A375 (cell line): ENCODE data around the gene SEMA3B. TPM values are rescaled to one million over a fixed set of nuclear protein-coding genes. Genes with fewer than 3 reads are reported as not detected.

ENCODE experiments used
- small RNA-seq: library from RNA; depleted of rRNA; stranded (forward); fragments of <200 nt; gene quantifications from one replicate; pipeline ENCODE3, GENCODE V24; 2014
- total RNA-seq: library from RNA; depleted of rRNA; stranded (reverse); fragments of >200 nt; shearing (Covaris generic); gene quantifications from 2 replicates; pipeline ENCODE4 v1.2.3, GENCODE V29; 2014; rRNA removed

SEMA3B gene
- total RNA-seq = 237 and 258 TPM in 2 replicates

DNA sequence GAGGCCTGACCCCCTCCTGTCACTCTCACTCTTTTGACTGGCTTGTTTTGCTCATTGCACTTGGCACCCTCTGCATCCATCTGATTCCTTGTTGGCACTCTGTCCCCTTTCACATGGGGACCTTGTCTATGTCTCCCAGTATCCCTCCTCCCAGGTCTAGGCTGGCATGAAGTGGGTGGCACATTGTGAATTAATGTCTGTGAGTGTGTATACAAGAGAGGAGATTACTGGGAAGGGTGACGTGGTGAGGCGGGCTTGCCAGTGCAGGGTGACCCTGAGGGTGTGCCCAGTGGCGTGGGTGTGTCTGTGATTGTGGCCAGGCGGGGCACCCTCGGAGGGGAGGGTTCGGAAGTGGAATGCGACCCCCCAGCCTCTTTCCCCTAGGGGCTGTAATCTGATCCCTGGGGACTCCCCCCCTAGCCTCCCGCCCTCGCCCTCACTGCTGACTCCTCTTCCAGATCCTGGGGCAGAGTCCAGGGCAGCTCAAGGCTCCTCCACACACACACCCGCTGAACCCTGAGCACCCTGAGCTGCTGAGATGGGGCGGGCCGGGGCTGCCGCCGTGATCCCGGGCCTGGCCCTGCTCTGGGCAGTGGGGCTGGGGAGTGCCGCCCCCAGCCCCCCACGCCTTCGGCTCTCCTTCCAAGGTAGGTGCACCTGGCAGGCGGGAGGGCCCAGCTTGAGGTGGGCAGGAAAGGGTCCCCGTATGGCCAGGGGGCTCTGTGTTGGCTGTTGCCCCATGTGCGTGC is at the start of gene SEMA3B:
SEMA3B (plus strand) TSS at position 445 of the 749 bp plus-strand sequence; CDS start at position 539, 94 bp downstream.

DNA sequence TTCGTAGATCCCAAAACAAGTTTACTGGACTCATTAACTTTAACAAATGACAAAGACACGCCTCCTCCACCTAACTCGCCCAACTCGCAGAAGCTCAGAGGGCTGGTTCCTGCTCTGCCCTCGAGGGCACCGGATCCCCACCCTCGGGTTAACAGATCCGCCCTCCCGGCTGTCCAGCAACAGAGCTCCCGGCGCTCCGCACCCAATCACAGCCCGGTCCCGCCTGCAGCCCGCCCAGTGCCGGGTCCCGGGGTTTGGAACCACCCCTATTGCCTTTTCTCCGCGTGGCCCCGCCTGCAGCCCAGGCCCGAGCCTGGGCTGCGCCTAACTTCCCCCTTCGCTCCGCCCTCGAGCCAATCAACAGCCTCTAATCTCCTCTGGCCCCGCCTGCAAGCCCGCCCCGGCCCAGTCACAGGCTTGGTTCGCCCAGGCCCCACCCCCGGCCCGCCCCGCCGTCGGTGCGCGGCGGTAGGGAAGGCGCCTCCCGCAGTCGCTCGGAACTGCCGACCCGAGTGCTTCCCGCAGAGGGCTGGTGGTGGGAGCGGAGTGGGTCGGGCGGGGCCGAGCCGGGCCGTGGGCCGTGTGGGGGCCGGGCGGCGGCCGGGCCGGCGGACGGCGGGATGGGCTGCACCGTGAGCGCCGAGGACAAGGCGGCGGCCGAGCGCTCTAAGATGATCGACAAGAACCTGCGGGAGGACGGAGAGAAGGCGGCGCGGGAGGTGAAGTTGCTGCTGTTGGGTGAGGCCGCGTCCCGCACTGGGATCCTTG is 33.0 kb upstream of the SEMA3B start, which contains the start of gene GNAI2:
GNAI2 (plus strand) TSS at position 489 of the 768 bp plus-strand sequence; CDS start at position 621, 132 bp downstream.

GRCh38 chr3:50278880-50279224 is 9.9 kb downstream of the SEMA3B start, which contains the start of gene LSMEM2:
Gene LSMEM2 (plus strand): TSS chr3:50279087. CDS start chr3:50279114, 27 bp downstream.

GRCh38 chr3:50292159-50293078 is 23.5 kb downstream of the SEMA3B start, which contains the start of gene IFRD2:
Gene IFRD2 (minus strand): TSS chr3:50292429. CDS start chr3:50292274, 155 bp downstream.

DNA sequence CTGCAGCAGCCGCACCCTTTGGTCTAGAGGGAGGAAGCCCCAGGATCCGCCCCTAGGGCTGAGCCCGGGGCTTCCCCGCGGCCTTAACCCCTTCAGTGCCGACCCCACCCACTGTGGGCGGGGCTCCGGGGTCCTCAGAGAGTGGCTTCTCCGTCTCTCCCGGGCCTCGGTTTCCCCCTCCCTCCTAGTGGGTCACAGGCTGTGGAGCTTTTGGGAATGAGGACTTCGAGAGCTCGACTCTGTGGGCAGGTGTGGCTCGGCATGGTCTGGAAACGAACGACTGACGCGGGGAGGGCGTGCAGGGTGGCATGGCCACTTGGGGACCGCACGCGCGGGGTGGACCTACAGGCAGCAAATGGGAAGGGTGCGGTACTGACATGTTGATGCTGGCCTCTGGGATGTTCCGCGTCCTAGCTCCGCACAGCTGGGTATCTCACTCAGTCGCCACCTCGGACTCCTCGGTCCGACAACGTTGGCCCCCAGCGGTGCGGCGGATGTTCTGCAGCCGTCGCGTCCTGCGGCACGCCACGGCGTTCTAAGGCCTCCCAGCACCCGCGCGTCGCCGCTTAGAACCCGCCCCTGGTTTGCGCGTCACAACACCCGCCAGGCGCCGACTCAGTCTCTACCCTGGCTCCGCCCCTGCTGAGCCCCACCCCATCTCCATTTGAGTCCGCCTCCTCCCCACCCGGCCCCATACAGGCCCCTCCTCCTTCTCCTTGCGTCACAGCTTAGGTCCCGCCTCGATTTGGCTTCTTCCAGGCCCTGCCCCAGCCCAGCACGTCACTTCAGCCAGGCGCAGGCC is 30.1 kb downstream of the SEMA3B start, which contains the start of the genes HYAL3 and NAA80:
HYAL3 (minus strand) TSS at position 570 of the 802 bp plus-strand sequence. CDS start 3,803 bp downstream, outside the sequence.
NAA80 (minus strand) TSS at position 570 of the 802 bp plus-strand sequence. CDS start 1,942 bp downstream, outside the sequence.

GRCh38 chr3:50303013-50303815 is 34.3 kb downstream of the SEMA3B start, which contains the start of gene HYAL1:
Gene HYAL1 (minus strand): TSS chr3:50303574. CDS start chr3:50302956, 618 bp downstream.

GRCh38 chr3:50322386-50323091 is 53.6 kb downstream of the SEMA3B start, which contains the start of gene HYAL2:
Gene HYAL2 (minus strand): TSS chr3:50322745. CDS start chr3:50320489, 2,256 bp downstream.

Small RNA genes lying within 50 kb of the gene (small RNA-seq; reads per million reads assigned to genes)
- gene MIR5787 = not detected

Other genes with a start within 250 kb of the SEMA3B start
- 144 and 173 TPM in 2 replicates for gene RBM5, start 180.2 kb upstream of the SEMA3B start, total RNA-seq
- 10.4 and 17.0 TPM in 2 replicates for gene SEMA3F, start 113.8 kb upstream of the SEMA3B start, total RNA-seq
- gene GNAT1, start 77.5 kb upstream of the SEMA3B start, total RNA-seq = not detected in 2 replicates
- gene SLC38A3, start 63.9 kb upstream of the SEMA3B start, total RNA-seq = 0.34 and 0.53 TPM in 2 replicates
- 151 and 172 TPM in 2 replicates for gene GNAI2, start 32.9 kb upstream of the SEMA3B start, total RNA-seq
- gene LSMEM2, start 9.9 kb downstream of the SEMA3B start, total RNA-seq = 0.15 and 1.2 TPM in 2 replicates
- gene IFRD2, start 23.3 kb downstream of the SEMA3B start, total RNA-seq = 133 and 170 TPM in 2 replicates
- gene HYAL3, start 30.3 kb downstream of the SEMA3B start, total RNA-seq = 8.4 and 9.2 TPM in 2 replicates
- gene NAA80, start 30.3 kb downstream of the SEMA3B start, total RNA-seq = 14.7 and 16.3 TPM in 2 replicates
- gene HYAL1, start 34.4 kb downstream of the SEMA3B start, total RNA-seq = 0.32 and 0.34 TPM in 2 replicates
- gene HYAL2, start 53.6 kb downstream of the SEMA3B start, total RNA-seq = 40.3 and 41.5 TPM in 2 replicates
- gene TUSC2, start 59.1 kb downstream of the SEMA3B start, total RNA-seq = 82.0 and 86.7 TPM in 2 replicates
- gene RASSF1, start 71.7 kb downstream of the SEMA3B start, total RNA-seq = 11.2 and 15.8 TPM in 2 replicates
- gene ZMYND10, start 76.6 kb downstream of the SEMA3B start, total RNA-seq = 1.9 and 4.0 TPM in 2 replicates
- 39.1 and 43.1 TPM in 2 replicates for gene NPRL2, start 81.6 kb downstream of the SEMA3B start, total RNA-seq
- gene CYB561D2, start 81.7 kb downstream of the SEMA3B start, total RNA-seq = 27.0 and 29.1 TPM in 2 replicates
- gene TMEM115, start 90.4 kb downstream of the SEMA3B start, total RNA-seq = 54.7 and 59.0 TPM in 2 replicates
- not detected in 2 replicates for gene CACNA2D2, start 234.5 kb downstream of the SEMA3B start, total RNA-seq